ENCODE measurements around the gene MAP3K1. TPM values are rescaled to one million over a fixed set of nuclear protein-coding genes. Genes with fewer than 3 reads are reported as not detected.
"Not testable (repeated sequence)": the region's sequence is repeated elsewhere in the genome, so short reads cannot be mapped to it uniquely, and the experiment has no call there.

The MAP3K1 gene
- 100 to 1,000 TPM; 139 to 146 TPM for total RNA-seq
- polyA plus RNA-seq: 10 to 100 TPM; 41.6 to 79.8 TPM

DNA sequence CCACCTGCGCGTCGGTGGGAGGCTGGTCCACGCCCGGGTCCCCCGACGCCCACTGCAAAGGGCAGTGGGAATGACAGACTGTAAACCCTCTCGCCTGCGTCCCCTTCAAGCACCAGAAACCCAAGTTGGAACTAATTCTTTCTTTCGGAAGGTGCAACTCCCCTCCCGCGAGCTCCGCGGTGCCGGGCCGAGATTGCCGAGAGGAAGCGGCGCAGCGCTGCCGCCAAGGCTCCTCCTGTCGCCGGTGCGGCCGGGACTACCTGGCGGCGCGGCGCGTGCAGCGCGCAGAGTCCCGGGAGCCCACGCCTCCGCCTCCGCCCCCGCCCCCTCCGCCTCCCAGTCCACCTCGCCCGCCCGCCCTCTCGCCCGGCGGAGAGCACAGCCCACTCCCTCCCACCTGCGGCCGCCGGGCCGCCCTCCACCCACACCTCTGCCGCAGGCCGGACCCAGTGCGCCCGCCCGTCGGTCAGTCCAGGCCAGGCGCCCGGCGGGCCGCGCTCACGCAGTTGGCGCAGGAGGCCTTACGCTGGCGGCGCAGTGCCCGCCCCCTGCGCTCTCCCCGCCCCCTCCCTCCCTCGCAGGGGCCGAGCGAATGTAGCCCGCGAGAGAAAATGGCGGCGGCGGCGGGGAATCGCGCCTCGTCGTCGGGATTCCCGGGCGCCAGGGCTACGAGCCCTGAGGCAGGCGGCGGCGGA is at the start of gene MAP3K1:
Gene MAP3K1 (plus strand): TSS at position 587 of the 695 bp plus-strand sequence. CDS start 25 bp downstream, at position 612.
- H3K36me3 Mint-ChIP-seq: peaks cover 3 to 17% of the 10 kb centered on the region in 2 donors
- Histone ChIP-seq H3K27me3 (ENCODE audit: insufficient read depth, low read length) (no peaks in the 10 kb centered on the region), H3K4me3 (ENCODE audit: low read length in 2 of 2) (peak within 1 kb of the TSS; percentile 78 to 87), H3K27ac (ENCODE audit: low read depth, low read length) (peak within 1 kb of the TSS; percentile 90), H3K36me3 (ENCODE audit: insufficient read depth, low read length) (no peaks in the 10 kb centered on the region), H3K4me1 (ENCODE audit: insufficient read depth, low read length) (peaks cover 37% of the 10 kb centered on the region), H3K9me3 (ENCODE audit: control insufficient read depth in 1 of 2, low read length in 2 of 2) (no peaks in the 10 kb centered on the region)
- CTCF ChIA-PET (ENCODE audit: partially characterized antibody): interaction anchor here (0.7 to 2.6 kb wide), 7 partner anchors 23 to 544 kb away, joined by 3 to 10 read pairs (median 5); no protein-coding TSS in a partner anchor
- H3K4me3 Mint-ChIP-seq: peak within 1 kb of the TSS; percentile 92 to 97 (median 94)
- no peaks in the 10 kb centered on the region for H3K27me3 Mint-ChIP-seq
- POLR2A ChIA-PET (ENCODE audit: partially characterized antibody): interaction anchor here (0.6 to 4.9 kb wide), 35 partner anchors 9 to 728 kb away, joined by 3 to 72 read pairs (median 5); partner anchors contain the start of gene GPBP1
- H3K4me1 Mint-ChIP-seq: peaks cover 16 to 47% (median 26%) of the 10 kb centered on the region in 4 donors
- H3K9me3 Mint-ChIP-seq: peaks cover 0 to 2% (median 0%) of the 10 kb centered on the region in 8 donors
- peak within 1 kb of the TSS; percentile 94 to 99 (median 96) for H3K27ac Mint-ChIP-seq
- intact Hi-C loops (cut with micrococcal nuclease): loop anchor here (1.0 to 10.0 kb wide), 11 partner anchors 8 to 823 kb away; partner anchors contain the start of genes IL6ST and SETD9
- peak; percentile 82 to 91 (median 88) for DNase-seq

DNA sequence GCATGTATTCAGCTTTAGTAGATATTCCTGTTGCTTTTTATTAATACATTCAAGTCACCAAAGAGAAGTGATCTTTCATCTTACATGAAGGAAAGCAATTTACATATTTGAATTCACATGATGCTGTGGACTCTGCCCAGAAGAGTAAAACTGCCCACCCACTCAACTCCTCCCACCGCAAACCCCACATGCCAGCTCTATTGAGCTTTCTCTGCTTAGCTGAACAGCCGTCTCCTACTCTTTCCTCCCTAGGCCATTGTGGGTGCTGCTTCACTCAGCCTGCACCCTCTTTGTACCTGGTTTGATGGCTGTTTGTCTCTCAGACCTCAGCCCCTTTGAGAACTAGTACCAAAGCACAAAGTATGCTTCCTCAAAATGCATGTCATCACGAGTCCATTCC is 48.4 kb upstream of the MAP3K1 start:
- Mint-ChIP-seq H3K27me3 (no peaks in the 10 kb centered on the region), H3K9me3 (peaks cover 0 to 1% (median 0%) of the 10 kb centered on the region in 8 donors), H3K36me3 (no peaks in the 10 kb centered on the region), H3K4me3 (no peak overlapping the region), H3K4me1 (peaks cover 0 to 5% (median 1%) of the 10 kb centered on the region in 4 donors), H3K27ac (no peak overlapping the region)
- DNase-seq: no peak
- no peaks in the 10 kb centered on the region for H3K9me3 ChIP-seq (ENCODE audit: control insufficient read depth in 1 of 2, low read length in 2 of 2)
- no peaks in the 10 kb centered on the region for H3K27me3 ChIP-seq (ENCODE audit: insufficient read depth, low read length)
- ChIA-PET CTCF (ENCODE audit: partially characterized antibody) (interaction anchor here (1.1 kb wide), 1 partner anchor 13 kb away, joined by 3 read pairs; no protein-coding TSS in a partner anchor), POLR2A (ENCODE audit: partially characterized antibody) (no interaction called here)
- no peaks in the 10 kb centered on the region for H3K4me1 ChIP-seq (ENCODE audit: insufficient read depth, low read length)
- no peaks in the 10 kb centered on the region for H3K36me3 ChIP-seq (ENCODE audit: insufficient read depth, low read length)
- intact Hi-C loops (cut with micrococcal nuclease): no loop called here
- no peak overlapping the region for H3K27ac ChIP-seq (ENCODE audit: low read depth, low read length)
- no peak overlapping the region for H3K4me3 ChIP-seq (ENCODE audit: low read length in 2 of 2)

DNA sequence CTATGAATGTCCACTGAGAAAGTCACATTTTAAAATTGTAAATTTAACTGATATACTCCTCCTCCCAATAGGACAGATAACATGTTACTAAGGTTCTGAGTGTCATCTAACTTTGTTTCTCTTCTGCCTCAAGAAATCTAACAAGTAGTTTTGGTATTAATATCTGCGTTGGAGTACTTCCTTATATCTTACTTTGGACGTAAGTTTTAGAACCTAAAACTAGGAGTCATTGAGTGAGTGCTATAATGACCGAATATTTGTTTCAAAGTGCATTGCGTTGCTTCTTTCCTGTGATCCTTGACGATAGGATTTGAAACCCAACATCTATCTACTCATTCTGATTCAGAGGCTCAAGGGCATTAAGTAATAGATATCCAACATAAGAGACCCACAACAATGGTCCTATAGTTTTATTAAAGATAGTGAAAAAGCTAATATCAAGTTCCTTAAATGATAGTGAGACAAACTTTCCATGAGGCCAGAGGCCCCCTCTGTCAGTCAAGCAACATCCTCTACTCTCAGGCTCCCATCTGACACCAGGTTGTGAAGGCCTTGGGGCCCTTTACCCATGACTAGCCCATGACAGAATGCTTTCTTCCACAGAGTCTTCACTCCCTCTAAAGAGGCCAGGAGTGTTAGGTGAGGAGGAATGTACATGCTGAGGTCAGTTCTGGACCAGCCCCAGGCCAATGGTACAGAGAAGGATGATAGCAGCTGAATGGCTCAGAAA is 45.3 kb upstream of the MAP3K1 start:
- intact Hi-C loops (cut with micrococcal nuclease): no loop called here
- no peaks in the 10 kb centered on the region for H3K4me1 ChIP-seq (ENCODE audit: insufficient read depth, low read length)
- no peaks in the 10 kb centered on the region for H3K9me3 ChIP-seq (ENCODE audit: control insufficient read depth in 1 of 2, low read length in 2 of 2)
- H3K27me3 ChIP-seq (ENCODE audit: insufficient read depth, low read length): no peaks in the 10 kb centered on the region
- H3K36me3 Mint-ChIP-seq: no peaks in the 10 kb centered on the region
- CTCF ChIA-PET (ENCODE audit: partially characterized antibody): no interaction called here
- H3K4me3 ChIP-seq (ENCODE audit: low read length in 2 of 2): no peak overlapping the region
- POLR2A ChIA-PET (ENCODE audit: partially characterized antibody): interaction anchor here (0.6 kb wide), 1 partner anchor 18 kb away, joined by 3 read pairs; no protein-coding TSS in a partner anchor
- DNase-seq: no peak
- no peaks in the 10 kb centered on the region for H3K36me3 ChIP-seq (ENCODE audit: insufficient read depth, low read length)
- no peaks in the 10 kb centered on the region for H3K27me3 Mint-ChIP-seq
- no peak overlapping the region for H3K4me3 Mint-ChIP-seq
- peaks cover 0 to 5% (median 0%) of the 10 kb centered on the region in 4 donors for H3K4me1 Mint-ChIP-seq
- H3K27ac Mint-ChIP-seq: no peak overlapping the region
- H3K9me3 Mint-ChIP-seq: peaks cover 0 to 1% (median 0%) of the 10 kb centered on the region in 8 donors
- no peak overlapping the region for H3K27ac ChIP-seq (ENCODE audit: low read depth, low read length)

DNA sequence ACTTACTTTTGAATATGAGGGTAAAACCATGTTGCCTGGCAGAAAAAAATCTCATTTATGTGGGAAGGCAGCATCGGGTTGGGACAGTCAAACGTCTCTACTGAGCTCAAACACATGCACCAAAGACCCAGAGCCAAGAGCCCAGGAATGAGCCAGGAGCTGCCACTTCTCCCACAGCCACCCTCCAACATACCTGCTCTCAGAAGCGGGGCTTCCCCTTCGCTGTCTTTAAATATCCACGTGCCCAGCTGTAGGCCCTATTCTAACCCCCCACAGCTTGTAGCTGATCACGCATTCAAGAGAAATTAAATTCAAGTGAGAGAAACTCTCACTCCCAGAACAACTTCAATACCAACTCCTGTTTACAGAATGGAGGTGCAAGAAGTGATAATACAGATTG is 42.6 kb upstream of the MAP3K1 start:
- H3K4me3 Mint-ChIP-seq: no peak overlapping the region
- Histone ChIP-seq H3K4me3 (ENCODE audit: low read length in 2 of 2) (no peak overlapping the region), H3K27me3 (ENCODE audit: insufficient read depth, low read length) (no peaks in the 10 kb centered on the region), H3K4me1 (ENCODE audit: insufficient read depth, low read length) (no peaks in the 10 kb centered on the region), H3K36me3 (ENCODE audit: insufficient read depth, low read length) (no peaks in the 10 kb centered on the region), H3K9me3 (ENCODE audit: control insufficient read depth in 1 of 2, low read length in 2 of 2) (no peaks in the 10 kb centered on the region), H3K27ac (ENCODE audit: low read depth, low read length) (no peak overlapping the region)
- no peaks in the 10 kb centered on the region for H3K36me3 Mint-ChIP-seq
- CTCF ChIA-PET (ENCODE audit: partially characterized antibody): no interaction called here
- intact Hi-C loops (cut with micrococcal nuclease): no loop called here
- peak overlapping the region in 1 of 7 donors; percentile 1 for H3K27ac Mint-ChIP-seq
- DNase-seq: no peak
- POLR2A ChIA-PET (ENCODE audit: partially characterized antibody): no interaction called here
- H3K4me1 Mint-ChIP-seq: no peaks in the 10 kb centered on the region
- no peaks in the 10 kb centered on the region for H3K27me3 Mint-ChIP-seq
- H3K9me3 Mint-ChIP-seq: peaks cover 0 to 4% (median 0%) of the 10 kb centered on the region in 8 donors

DNA sequence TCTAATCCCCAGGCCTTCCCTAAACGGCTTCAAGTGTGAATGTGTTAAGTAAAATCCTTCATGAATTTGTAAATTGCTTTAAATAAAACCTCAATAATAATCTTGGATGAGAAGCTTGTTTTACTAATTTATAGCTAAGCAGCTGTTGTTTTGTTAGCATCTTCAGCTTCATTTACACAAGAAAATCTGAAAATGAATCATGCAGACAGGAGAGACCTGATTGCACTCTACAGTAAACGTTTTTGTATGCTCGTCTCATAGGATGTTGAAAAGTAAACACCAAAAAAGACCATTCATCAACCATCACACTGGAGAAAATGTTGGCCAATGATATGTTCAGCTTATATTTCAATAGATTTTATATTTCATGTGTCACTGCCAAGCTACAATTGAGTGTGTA is 40.4 kb upstream of the MAP3K1 start:
- Histone ChIP-seq H3K4me3 (ENCODE audit: low read length in 2 of 2) (no peak overlapping the region), H3K27me3 (ENCODE audit: insufficient read depth, low read length) (no peaks in the 10 kb centered on the region), H3K36me3 (ENCODE audit: insufficient read depth, low read length) (no peaks in the 10 kb centered on the region), H3K4me1 (ENCODE audit: insufficient read depth, low read length) (no peaks in the 10 kb centered on the region), H3K9me3 (ENCODE audit: control insufficient read depth in 1 of 2, low read length in 2 of 2) (no peaks in the 10 kb centered on the region), H3K27ac (ENCODE audit: low read depth, low read length) (no peak overlapping the region)
- H3K4me3 Mint-ChIP-seq: no peak overlapping the region
- DNase-seq: no peak
- no peaks in the 10 kb centered on the region for H3K27me3 Mint-ChIP-seq
- H3K4me1 Mint-ChIP-seq: no peaks in the 10 kb centered on the region
- no peaks in the 10 kb centered on the region for H3K36me3 Mint-ChIP-seq
- POLR2A ChIA-PET (ENCODE audit: partially characterized antibody): no interaction called here
- intact Hi-C loops (cut with micrococcal nuclease): no loop called here
- CTCF ChIA-PET (ENCODE audit: partially characterized antibody): interaction anchor here (0.6 to 1.2 kb wide), 3 partner anchors 13 to 80 kb away, joined by 3 read pairs; no protein-coding TSS in a partner anchor
- H3K9me3 Mint-ChIP-seq: peaks cover 0 to 10% (median 6%) of the 10 kb centered on the region in 8 donors
- H3K27ac Mint-ChIP-seq: no peak overlapping the region

DNA sequence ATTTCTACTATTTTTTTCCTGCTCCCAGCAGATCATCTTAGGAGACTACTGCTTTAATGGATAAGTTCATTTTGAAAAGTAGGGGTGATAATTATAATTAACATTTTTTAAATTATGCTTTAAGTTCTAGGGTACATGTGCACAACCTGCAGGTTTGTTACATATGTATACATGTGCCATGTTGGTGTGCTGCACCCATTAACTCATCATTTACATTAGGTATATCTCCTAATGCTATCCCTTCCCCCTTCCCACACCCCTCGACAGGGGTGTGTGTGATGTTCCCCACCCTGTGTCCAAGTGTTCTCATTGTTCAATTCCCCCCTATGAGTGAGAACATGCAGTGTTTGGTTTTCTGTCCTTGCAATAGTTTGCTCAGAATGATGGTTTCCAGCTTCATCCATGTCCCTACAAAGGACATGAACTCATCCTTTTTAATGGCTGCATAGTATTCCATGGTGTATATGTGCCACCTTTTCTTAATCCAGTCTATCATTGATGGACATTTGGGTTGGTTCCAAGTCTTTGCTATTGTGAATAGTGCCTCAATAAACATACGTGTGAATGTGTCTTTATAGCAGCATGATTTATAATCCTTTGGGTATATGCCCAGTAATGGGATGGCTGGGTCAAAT is 39.0 kb upstream of the MAP3K1 start:
- H3K9me3 ChIP-seq (ENCODE audit: control insufficient read depth in 1 of 2, low read length in 2 of 2); H3K36me3 ChIP-seq (ENCODE audit: insufficient read depth, low read length); H3K27ac Mint-ChIP-seq; H3K27me3 Mint-ChIP-seq; POLR2A ChIA-PET (ENCODE audit: partially characterized antibody); H3K36me3 Mint-ChIP-seq; DNase-seq; H3K4me1 ChIP-seq (ENCODE audit: insufficient read depth, low read length); H3K27ac ChIP-seq (ENCODE audit: low read depth, low read length); H3K4me1 Mint-ChIP-seq; intact Hi-C loops (cut with micrococcal nuclease); H3K27me3 ChIP-seq (ENCODE audit: insufficient read depth, low read length); CTCF ChIA-PET (ENCODE audit: partially characterized antibody); H3K4me3 ChIP-seq (ENCODE audit: low read length in 2 of 2); H3K4me3 Mint-ChIP-seq: not testable (repeated sequence)
- peaks cover 3 to 18% (median 9%) of the 10 kb centered on the region in 8 donors for H3K9me3 Mint-ChIP-seq

DNA sequence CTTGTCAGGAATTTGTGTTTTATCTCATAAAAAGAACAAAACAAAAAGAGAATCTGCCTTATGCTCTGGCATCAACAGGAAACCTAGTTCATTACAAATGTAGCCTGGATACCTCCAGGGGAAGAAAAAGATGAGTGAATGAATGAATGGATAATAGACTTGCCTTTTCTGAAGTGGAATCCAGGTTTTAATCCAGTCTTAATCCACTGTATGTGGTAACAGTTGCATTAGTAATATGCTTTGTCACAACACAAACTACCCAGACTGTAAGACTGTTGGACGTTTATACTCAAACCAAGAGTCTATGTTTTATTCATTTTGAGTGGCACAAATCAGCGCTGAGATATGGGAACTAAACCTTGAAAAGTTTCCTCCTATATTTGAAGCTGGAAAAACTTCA is 32.1 kb upstream of the MAP3K1 start:
- Histone ChIP-seq H3K27ac (ENCODE audit: low read depth, low read length) (no peak overlapping the region), H3K4me3 (ENCODE audit: low read length in 2 of 2) (no peak overlapping the region), H3K4me1 (ENCODE audit: insufficient read depth, low read length) (no peaks in the 10 kb centered on the region), H3K9me3 (ENCODE audit: control insufficient read depth in 1 of 2, low read length in 2 of 2) (no peaks in the 10 kb centered on the region), H3K27me3 (ENCODE audit: insufficient read depth, low read length) (no peaks in the 10 kb centered on the region), H3K36me3 (ENCODE audit: insufficient read depth, low read length) (no peaks in the 10 kb centered on the region)
- H3K36me3 Mint-ChIP-seq: no peaks in the 10 kb centered on the region
- POLR2A ChIA-PET (ENCODE audit: partially characterized antibody): interaction anchor here (0.6 kb wide), 1 partner anchor 232 kb away, joined by 3 read pairs; no protein-coding TSS in a partner anchor
- H3K4me1 Mint-ChIP-seq: no peaks in the 10 kb centered on the region
- H3K4me3 Mint-ChIP-seq: no peak overlapping the region
- no peaks in the 10 kb centered on the region for H3K27me3 Mint-ChIP-seq
- no peak overlapping the region for H3K27ac Mint-ChIP-seq
- intact Hi-C loops (cut with micrococcal nuclease): no loop called here
- H3K9me3 Mint-ChIP-seq: peaks cover 3 to 18% (median 9%) of the 10 kb centered on the region in 8 donors
- DNase-seq: no peak
- CTCF ChIA-PET (ENCODE audit: partially characterized antibody): no interaction called here

Measured in CD4-positive, alpha-beta memory T cell (primary cell).